CD4-positive, alpha-beta T cell (primary cell): ENCODE results near the gene ID3. TPM values are rescaled to one million over a fixed set of nuclear protein-coding genes. Genes with fewer than 3 reads are reported as not detected.

Source experiments
- ATAC-seq: fragments of 200-7000 bp; cut with Tn5 transposase; one replicate; pipeline ENCODE4 v1.10.0; 2022; ENCODE audit warnings: mild to moderate bottlenecking; ENCODE audit not compliant: poor library complexity
- CTCF ChIA-PET: fragments of 350-600 bp; sonication (Branson Sonifier 250); formaldehyde crosslinking; loops from one replicate; lab custom pipeline; 2021; ENCODE audit warnings: antibody characterized with exemption, inconsistent platforms; lab: Charles Lee
- POLR2A ChIA-PET: fragments of 350-600 bp; sonication (Branson Sonifier 250); formaldehyde crosslinking; loops from one replicate; lab custom pipeline; 2021; ENCODE audit warnings: antibody characterized with exemption, inconsistent platforms; lab: Charles Lee
- DNase-seq, 14 experiments: peaks; one replicate each; pipeline ENCODE4 v3.0.0-alpha.2; 2013 to 2020; ENCODE audit warnings: mixed read lengths in 2 of 14
- H3K27ac ChIP-seq, 2 donors: one replicate each; pipeline versions ENCODE4 v1.5.1 to v1.7.0; 2013; ENCODE audit warnings: low read length in 2 of 2, low read depth in 1 of 2, mild to moderate bottlenecking in 1 of 2
- H3K27me3 ChIP-seq, 2 experiments: 1 replicate in 1 of 2; 2 replicates in 1 of 2; pipeline versions ENCODE4 v1.6.1 to v1.7.0; 2013; ENCODE audit warnings: low read length in 2 of 2, control low read depth in 1 of 2, mild to moderate bottlenecking in 1 of 2, moderate library complexity in 1 of 2; ENCODE audit not compliant: insufficient read depth in 2 of 2, control insufficient read depth in 1 of 2
- H3K36me3 ChIP-seq: one replicate; pipeline ENCODE4 v1.6.1; 2013; ENCODE audit warnings: low read length, control low read depth; ENCODE audit not compliant: insufficient read depth
- H3K4me1 ChIP-seq: one replicate; pipeline ENCODE4 v1.6.1; 2013; ENCODE audit warnings: low read length, control low read depth; ENCODE audit not compliant: insufficient read depth
- H3K4me3 ChIP-seq: one replicate; pipeline ENCODE4 v1.5.1; 2013; ENCODE audit warnings: mild to moderate bottlenecking, low read length, moderate library complexity
- H3K9me3 ChIP-seq, 2 experiments: 1 replicate in 1 of 2; 2 replicates in 1 of 2; pipeline versions ENCODE4 v1.6.1 to v1.7.0; 2013; ENCODE audit warnings: low read length in 2 of 2, mild to moderate bottlenecking in 2 of 2, control low read depth in 1 of 2, moderate library complexity in 1 of 2; ENCODE audit not compliant: control insufficient read depth in 1 of 2, insufficient read depth in 1 of 2
- H3K27ac Mint-ChIP-seq: one replicate; pipeline ENCODE4 v1.8.0; 2020; ENCODE audit warnings: mixed read lengths
- H3K27me3 Mint-ChIP-seq: one replicate; pipeline ENCODE4 v1.8.0; 2021; ENCODE audit warnings: mixed read lengths
- H3K36me3 Mint-ChIP-seq: one replicate; pipeline ENCODE4 v1.8.0; 2021; ENCODE audit warnings: low read depth, mixed read lengths
- H3K4me1 Mint-ChIP-seq: one replicate; pipeline ENCODE4 v1.8.0; 2021; ENCODE audit warnings: low read depth, mixed read lengths
- H3K4me3 Mint-ChIP-seq: one replicate; pipeline ENCODE4 v1.8.0; 2020; ENCODE audit warnings: mild to moderate bottlenecking, mixed read lengths
- H3K9me3 Mint-ChIP-seq: one replicate; pipeline ENCODE4 v1.8.0; 2020; ENCODE audit warnings: mixed read lengths
- intact Hi-C, 2 experiments: fragments of 100-400 bp; cut with DNase I in 1 of 2; cut with micrococcal nuclease in 1 of 2; formaldehyde crosslinking; loops; one replicate each; pipeline versions ENCODE4 v1.15.1 to v1.9.0; 2023 to 2025; cut with DNase I, micrococcal nuclease
- total RNA-seq, 174 experiments: library from RNA in 2 of 174; stranded (reverse) in 2 of 174; gene quantifications; one replicate each; pipeline ENCODE4 v1.2.3 and lab custom pipeline; 2021 to 2026
- TF ChIP-seq, protein P1 (sequence below): fragments of 200-600 bp; IDR thresholded peaks from one replicate; pipeline ENCODE4 v1.8.0; 2022; ENCODE audit warnings: antibody characterized with exemption, mild to moderate bottlenecking

ID3 gene
- total RNA-seq, 2 experiments from 2014 or later = 89.8 to 90.4 TPM

DNA sequence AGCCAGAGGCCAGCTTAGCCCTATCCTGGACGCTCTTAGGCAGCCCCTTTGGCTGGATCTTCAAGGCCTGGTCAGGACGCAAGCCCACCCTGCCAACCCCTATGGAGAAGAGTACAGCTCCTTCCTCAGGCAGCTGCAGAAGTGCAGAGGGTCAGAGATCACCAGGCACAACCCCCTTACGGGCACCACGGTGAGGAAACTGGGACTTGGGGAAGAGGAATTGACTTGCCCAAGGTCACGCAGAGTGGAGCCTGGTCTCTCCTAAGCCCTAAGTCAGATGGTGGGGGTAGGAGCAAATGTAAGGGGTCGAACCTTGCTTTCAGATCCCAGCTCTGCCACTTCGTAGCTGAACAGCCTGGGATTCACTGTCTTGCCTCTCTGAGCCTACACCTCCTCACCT is 31.9 kb downstream of the ID3 start:
- ATAC-seq (no peak), DNase-seq (no peak)
- H3K36me3 Mint-ChIP-seq = no peaks in the 10 kb centered on the region
- ChIA-PET POLR2A (interaction anchor here (0.7 to 5.9 kb wide), 12 partner anchors 9 to 1903 kb away, joined by 3 to 38 read pairs (median 5); partner anchors contain the start of genes HNRNPR, ID3, MACO1 and RPL11), CTCF (interaction anchor here (0.7 to 5.4 kb wide), 8 partner anchors 13 to 490 kb away, joined by 3 to 63 read pairs (median 8); partner anchors contain the start of genes ASAP3 and RPL11)
- intact Hi-C loops = no loop called here
- no peaks in the 10 kb centered on the region for H3K27me3 ChIP-seq
- no peak overlapping the region for H3K4me3 ChIP-seq
- H3K27ac ChIP-seq = peak overlapping the region in 1 of 2 donors; percentile 58
- H3K36me3 ChIP-seq = no peaks in the 10 kb centered on the region
- no peaks in the 10 kb centered on the region for H3K27me3 Mint-ChIP-seq
- peaks cover 90% of the 10 kb centered on the region for H3K4me1 Mint-ChIP-seq
- no peaks in the 10 kb centered on the region for H3K9me3 ChIP-seq
- peak overlapping the region; percentile 80 for H3K4me3 Mint-ChIP-seq
- TF ChIP-seq, protein P1, sequence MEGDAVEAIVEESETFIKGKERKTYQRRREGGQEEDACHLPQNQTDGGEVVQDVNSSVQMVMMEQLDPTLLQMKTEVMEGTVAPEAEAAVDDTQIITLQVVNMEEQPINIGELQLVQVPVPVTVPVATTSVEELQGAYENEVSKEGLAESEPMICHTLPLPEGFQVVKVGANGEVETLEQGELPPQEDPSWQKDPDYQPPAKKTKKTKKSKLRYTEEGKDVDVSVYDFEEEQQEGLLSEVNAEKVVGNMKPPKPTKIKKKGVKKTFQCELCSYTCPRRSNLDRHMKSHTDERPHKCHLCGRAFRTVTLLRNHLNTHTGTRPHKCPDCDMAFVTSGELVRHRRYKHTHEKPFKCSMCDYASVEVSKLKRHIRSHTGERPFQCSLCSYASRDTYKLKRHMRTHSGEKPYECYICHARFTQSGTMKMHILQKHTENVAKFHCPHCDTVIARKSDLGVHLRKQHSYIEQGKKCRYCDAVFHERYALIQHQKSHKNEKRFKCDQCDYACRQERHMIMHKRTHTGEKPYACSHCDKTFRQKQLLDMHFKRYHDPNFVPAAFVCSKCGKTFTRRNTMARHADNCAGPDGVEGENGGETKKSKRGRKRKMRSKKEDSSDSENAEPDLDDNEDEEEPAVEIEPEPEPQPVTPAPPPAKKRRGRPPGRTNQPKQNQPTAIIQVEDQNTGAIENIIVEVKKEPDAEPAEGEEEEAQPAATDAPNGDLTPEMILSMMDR = no peak
- peak overlapping the region; percentile 88 for H3K27ac Mint-ChIP-seq
- H3K9me3 Mint-ChIP-seq = no peaks in the 10 kb centered on the region
- H3K4me1 ChIP-seq = peaks cover 88% of the 10 kb centered on the region

DNA sequence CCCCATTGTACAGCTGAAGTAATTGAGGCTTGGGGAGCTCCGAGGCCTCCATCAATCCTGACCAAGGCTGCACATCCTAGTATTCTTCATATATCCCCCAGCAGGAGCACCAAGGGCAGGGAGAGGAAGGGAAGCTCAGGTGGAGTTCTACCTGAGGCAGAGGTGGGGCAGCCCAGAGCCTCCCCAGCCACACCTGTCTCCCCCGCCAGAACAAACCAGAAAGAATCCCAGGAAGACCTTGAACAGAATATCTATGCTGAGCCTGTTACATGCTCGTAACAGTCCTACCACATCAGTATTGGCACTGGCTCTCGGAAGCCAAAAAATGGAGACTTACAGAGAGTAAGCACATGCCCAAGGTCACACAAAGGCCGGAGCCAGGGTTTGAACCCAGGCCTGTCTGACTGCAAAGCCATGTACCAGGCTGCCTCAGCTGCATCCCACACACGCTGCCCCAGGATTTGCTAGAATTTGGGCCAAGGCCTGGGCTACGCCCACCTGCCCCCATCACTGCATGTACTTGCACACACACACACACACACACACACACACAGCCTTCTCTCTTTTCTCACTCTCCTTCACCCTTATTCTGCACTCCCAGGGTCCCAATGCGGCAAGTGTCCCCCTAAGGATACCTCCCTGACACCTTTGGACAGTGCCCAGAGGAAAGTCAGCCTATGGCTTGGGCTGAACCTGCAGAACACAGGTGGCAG is 32.8 kb downstream of the ID3 start:
- intact Hi-C loops = no loop called here
- H3K4me1 ChIP-seq = peaks cover 79% of the 10 kb centered on the region
- POLR2A ChIA-PET = interaction anchor here (2.0 to 5.9 kb wide), 2 partner anchors 29 to 33 kb away, joined by 8 to 38 read pairs; partner anchors contain the start of gene ID3
- CTCF ChIA-PET = interaction anchor here (2.3 to 3.2 kb wide), 5 partner anchors 13 to 111 kb away, joined by 7 to 39 read pairs (median 17); partner anchors contain the start of gene ASAP3
- no peaks in the 10 kb centered on the region for H3K9me3 Mint-ChIP-seq
- TF ChIP-seq, protein P1 = no peak
- H3K4me1 Mint-ChIP-seq = peaks cover 84% of the 10 kb centered on the region
- no peaks in the 10 kb centered on the region for H3K27me3 Mint-ChIP-seq
- no peaks in the 10 kb centered on the region for H3K27me3 ChIP-seq
- no peak for DNase-seq
- H3K27ac ChIP-seq = peak overlapping the region in 1 of 2 donors; percentile 58
- no peaks in the 10 kb centered on the region for H3K36me3 Mint-ChIP-seq
- no peak overlapping the region for H3K4me3 ChIP-seq
- H3K9me3 ChIP-seq = no peaks in the 10 kb centered on the region
- H3K27ac Mint-ChIP-seq = peak overlapping the region; percentile 88
- no peak for ATAC-seq
- no peaks in the 10 kb centered on the region for H3K36me3 ChIP-seq
- H3K4me3 Mint-ChIP-seq = peak overlapping the region; percentile 74

DNA sequence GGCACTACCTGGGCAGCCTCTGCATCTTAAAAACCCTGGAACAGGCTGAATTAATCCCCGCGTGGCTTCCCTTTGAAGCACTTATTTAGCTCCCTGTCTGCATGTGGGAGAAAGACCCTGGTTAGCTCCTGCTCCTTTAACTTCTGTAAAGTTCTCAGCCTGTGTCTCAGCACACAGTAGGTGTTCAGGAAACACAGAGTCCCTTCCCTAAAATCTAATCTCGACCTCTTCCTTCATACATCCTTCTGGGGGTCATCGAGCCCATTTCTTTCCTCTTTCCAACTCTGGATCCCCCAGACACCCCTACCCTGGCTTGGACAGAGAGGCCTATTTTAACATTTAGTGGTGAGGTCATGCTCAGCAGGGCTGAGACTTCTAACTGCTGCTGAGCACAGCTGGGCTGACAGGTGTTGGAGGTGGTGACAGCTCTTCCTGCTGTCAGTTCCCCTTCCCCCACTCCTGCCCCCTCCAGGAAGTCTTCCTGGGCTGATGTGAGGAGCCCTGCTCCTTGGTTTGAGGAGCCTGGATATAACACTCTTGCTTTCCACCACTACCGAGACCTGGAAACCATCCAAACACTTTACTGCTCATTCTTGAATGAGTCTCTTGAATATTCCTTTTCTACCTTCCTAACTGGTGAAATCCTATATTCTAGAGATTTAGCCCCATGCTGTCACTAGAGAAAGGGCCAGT is 33.6 kb downstream of the ID3 start:
- Mint-ChIP-seq H3K36me3 (no peaks in the 10 kb centered on the region), H3K27ac (peak overlapping the region; percentile 88), H3K9me3 (no peaks in the 10 kb centered on the region), H3K4me3 (peak overlapping the region; percentile 74), H3K27me3 (no peaks in the 10 kb centered on the region), H3K4me1 (peaks cover 77% of the 10 kb centered on the region)
- Histone ChIP-seq H3K4me3 (peak overlapping the region; percentile 10), H3K27me3 (no peaks in the 10 kb centered on the region), H3K9me3 (no peaks in the 10 kb centered on the region), H3K36me3 (no peaks in the 10 kb centered on the region), H3K4me1 (peaks cover 73% of the 10 kb centered on the region), H3K27ac (peak overlapping the region; percentile 24 to 58)
- ChIA-PET CTCF (interaction anchor here (1.7 to 3.2 kb wide), 4 partner anchors 14 to 112 kb away, joined by 7 to 21 read pairs (median 12); no protein-coding TSS in a partner anchor), POLR2A (interaction anchor here (0.7 to 5.9 kb wide), 8 partner anchors 10 to 101 kb away, joined by 3 to 38 read pairs (median 4); partner anchors contain the start of gene ID3)
- intact Hi-C loops = no loop called here
- ATAC-seq (peak; percentile 20), DNase-seq (peak in 4 of 14 experiments; percentile 36 to 74 (median 48))
- TF ChIP-seq, protein P1 = no peak
